ENCODE measurements around the gene SUPT5H.
A peak's percentile ranks its signal among the peaks of the same experiment; 100 is the strongest.

SUPT5H gene

GRCh38 chr19:39409208-39410016 lies 36.0 kb upstream of the SUPT5H start:
- peaks cover 9% of the 10 kb centered on the region for H3K4me1 ChIP-seq
- H3K36me3 ChIP-seq, result no peaks in the 10 kb centered on the region
- no peaks in the 10 kb centered on the region for H3K27me3 ChIP-seq
- peak; percentile 43 for DNase-seq
- peak overlapping the region; percentile 71 for H3K4me3 ChIP-seq (ENCODE audit: low read depth, low read length)
- peak; percentile 18; the same call in 1 of the 2 replicates for TF ChIP-seq CTCF (IDR thresholded peaks at IDR 0.05; ENCODE audit: low read depth, low read length)
- H3K9me3 ChIP-seq, result no peaks in the 10 kb centered on the region

- H3K36me3 ChIP-seq, result no peaks in the 10 kb centered on the region
- peaks cover 9% of the 10 kb centered on the region for H3K4me1 ChIP-seq
- H3K27me3 ChIP-seq, result no peaks in the 10 kb centered on the region
- H3K9me3 ChIP-seq, result no peaks in the 10 kb centered on the region
- no peak for TF ChIP-seq CTCF (IDR thresholded peaks at IDR 0.05; ENCODE audit: low read depth, low read length)
- DNase-seq, result peak; percentile 54
- peak overlapping the region; percentile 71 for H3K4me3 ChIP-seq (ENCODE audit: low read depth, low read length)
These were observed 35.2 kb upstream of the SUPT5H start for GRCh38 chr19:39410017-39410830.

- no peaks in the 10 kb centered on the region for H3K9me3 ChIP-seq
- no peak for DNase-seq
- H3K4me3 ChIP-seq (ENCODE audit: low read depth, low read length), result no peak overlapping the region
- no peaks in the 10 kb centered on the region; the same call in 1 of the 2 replicates for H3K36me3 ChIP-seq
- H3K27me3 ChIP-seq, result no peaks in the 10 kb centered on the region
- peaks cover 9% of the 10 kb centered on the region for H3K4me1 ChIP-seq
- no peak for TF ChIP-seq CTCF (IDR thresholded peaks at IDR 0.05; ENCODE audit: low read depth, low read length)
These were observed 34.6 kb upstream of the SUPT5H start for GRCh38 chr19:39410831-39411080.

GRCh38 chr19:39411081-39411831 lies 34.1 kb upstream of the SUPT5H start:
- TF ChIP-seq CTCF (IDR thresholded peaks at IDR 0.05; ENCODE audit: low read depth, low read length), result no peak
- Histone ChIP-seq H3K27me3 (no peaks in the 10 kb centered on the region), H3K4me3 (ENCODE audit: low read depth, low read length) (peak overlapping the region; percentile 44), H3K4me1 (peaks cover 9% of the 10 kb centered on the region), H3K36me3 (no peaks in the 10 kb centered on the region; the same call in 1 of the 2 replicates), H3K9me3 (no peaks in the 10 kb centered on the region)
- no peak for DNase-seq

- no peaks in the 10 kb centered on the region for H3K27me3 ChIP-seq
- peak; percentile 94 for TF ChIP-seq CTCF (IDR thresholded peaks at IDR 0.05; ENCODE audit: low read depth, low read length)
- H3K4me1 ChIP-seq, result peaks cover 9% of the 10 kb centered on the region
- H3K4me3 ChIP-seq (ENCODE audit: low read depth, low read length), result peak overlapping the region; percentile 44
- no peaks in the 10 kb centered on the region for H3K9me3 ChIP-seq
- DNase-seq, result peak; percentile 91
- H3K36me3 ChIP-seq, result no peaks in the 10 kb centered on the region; the same call in 1 of the 2 replicates
These were observed 33.6 kb upstream of the SUPT5H start for GRCh38 chr19:39411832-39412099.

Measured in BE2C (cell line).